Measurements from ENCODE around the gene LAX1.
"Not testable (repeated sequence)": the region's sequence is repeated elsewhere in the genome, so short reads cannot be mapped to it uniquely, and the experiment has no call there.

- TF ChIP-seq CTCF, POLR2A, POLR2AphosphoS5, EP300 (IDR thresholded peaks at IDR 0.05): not testable (repeated sequence)
Observed at GRCh38 chr1:203761958-203762357, 3.0 kb upstream of the LAX1 start.

Measured in gastroesophageal sphincter (tissue), 3 donors.